ENCODE data around the gene ADARB2.

Gene ADARB2

DNA sequence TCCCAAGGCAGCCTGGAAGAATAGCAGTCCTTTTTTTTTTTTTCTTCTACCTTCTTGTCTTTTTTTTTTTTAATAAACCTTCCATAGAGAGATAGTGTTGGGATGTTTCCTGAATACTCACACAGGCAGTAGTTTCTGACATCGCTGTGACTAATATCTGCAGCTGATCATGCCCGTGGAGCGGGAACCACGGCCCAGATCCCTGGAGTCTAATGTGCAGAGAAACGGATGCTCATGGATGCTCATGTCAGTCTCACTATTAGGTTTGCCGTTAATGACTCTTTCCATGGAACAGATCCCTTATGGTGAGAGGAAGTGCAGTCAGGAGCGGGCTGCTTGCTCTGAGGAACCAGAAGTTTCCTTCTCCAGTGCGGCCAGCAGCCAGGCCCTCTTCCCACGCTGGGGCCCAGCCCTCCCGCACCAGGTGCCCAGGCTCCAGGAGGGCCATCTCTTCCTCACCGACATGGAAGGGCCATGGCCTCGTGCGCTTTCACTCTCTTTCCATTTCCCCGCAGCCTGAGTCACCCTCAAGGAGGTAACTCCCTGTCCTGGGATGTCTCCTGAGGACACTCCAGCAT is 548.7 kb downstream of the ADARB2 start:
- no peak for TF ChIP-seq MAX (IDR thresholded peaks at IDR 0.05)
- TF ChIP-seq, protein P1, sequence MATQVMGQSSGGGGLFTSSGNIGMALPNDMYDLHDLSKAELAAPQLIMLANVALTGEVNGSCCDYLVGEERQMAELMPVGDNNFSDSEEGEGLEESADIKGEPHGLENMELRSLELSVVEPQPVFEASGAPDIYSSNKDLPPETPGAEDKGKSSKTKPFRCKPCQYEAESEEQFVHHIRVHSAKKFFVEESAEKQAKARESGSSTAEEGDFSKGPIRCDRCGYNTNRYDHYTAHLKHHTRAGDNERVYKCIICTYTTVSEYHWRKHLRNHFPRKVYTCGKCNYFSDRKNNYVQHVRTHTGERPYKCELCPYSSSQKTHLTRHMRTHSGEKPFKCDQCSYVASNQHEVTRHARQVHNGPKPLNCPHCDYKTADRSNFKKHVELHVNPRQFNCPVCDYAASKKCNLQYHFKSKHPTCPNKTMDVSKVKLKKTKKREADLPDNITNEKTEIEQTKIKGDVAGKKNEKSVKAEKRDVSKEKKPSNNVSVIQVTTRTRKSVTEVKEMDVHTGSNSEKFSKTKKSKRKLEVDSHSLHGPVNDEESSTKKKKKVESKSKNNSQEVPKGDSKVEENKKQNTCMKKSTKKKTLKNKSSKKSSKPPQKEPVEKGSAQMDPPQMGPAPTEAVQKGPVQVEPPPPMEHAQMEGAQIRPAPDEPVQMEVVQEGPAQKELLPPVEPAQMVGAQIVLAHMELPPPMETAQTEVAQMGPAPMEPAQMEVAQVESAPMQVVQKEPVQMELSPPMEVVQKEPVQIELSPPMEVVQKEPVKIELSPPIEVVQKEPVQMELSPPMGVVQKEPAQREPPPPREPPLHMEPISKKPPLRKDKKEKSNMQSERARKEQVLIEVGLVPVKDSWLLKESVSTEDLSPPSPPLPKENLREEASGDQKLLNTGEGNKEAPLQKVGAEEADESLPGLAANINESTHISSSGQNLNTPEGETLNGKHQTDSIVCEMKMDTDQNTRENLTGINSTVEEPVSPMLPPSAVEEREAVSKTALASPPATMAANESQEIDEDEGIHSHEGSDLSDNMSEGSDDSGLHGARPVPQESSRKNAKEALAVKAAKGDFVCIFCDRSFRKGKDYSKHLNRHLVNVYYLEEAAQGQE (IDR thresholded peaks at IDR 0.05; ENCODE audit: low read depth) = no peak
- TF ChIP-seq RAD21 (IDR thresholded peaks at IDR 0.05; ENCODE audit: low read depth) = no peak
- no peak for TF ChIP-seq EGR1 (IDR thresholded peaks at IDR 0.05)
- no peak for TF ChIP-seq TCF12 (IDR thresholded peaks at IDR 0.05; ENCODE audit: low read depth)
- TF ChIP-seq, protein P2, sequence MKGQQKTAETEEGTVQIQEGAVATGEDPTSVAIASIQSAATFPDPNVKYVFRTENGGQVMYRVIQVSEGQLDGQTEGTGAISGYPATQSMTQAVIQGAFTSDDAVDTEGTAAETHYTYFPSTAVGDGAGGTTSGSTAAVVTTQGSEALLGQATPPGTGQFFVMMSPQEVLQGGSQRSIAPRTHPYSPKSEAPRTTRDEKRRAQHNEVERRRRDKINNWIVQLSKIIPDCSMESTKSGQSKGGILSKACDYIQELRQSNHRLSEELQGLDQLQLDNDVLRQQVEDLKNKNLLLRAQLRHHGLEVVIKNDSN (IDR thresholded peaks at IDR 0.05) = no peak
- TF ChIP-seq YY1 (IDR thresholded peaks at IDR 0.05; ENCODE audit: low read depth) = no peak
- no peak for TF ChIP-seq EP300 (IDR thresholded peaks at IDR 0.05; ENCODE audit: borderline replicate concordance)
- no peak for TF ChIP-seq NFIC (IDR thresholded peaks at IDR 0.05)
- no peak for TF ChIP-seq ZBTB7A (IDR thresholded peaks at IDR 0.05; ENCODE audit: low read depth)
- no peak for TF ChIP-seq CREB1 (IDR thresholded peaks at IDR 0.05; ENCODE audit: low read depth)
- TF ChIP-seq FOXM1 (IDR thresholded peaks at IDR 0.05; ENCODE audit: borderline replicate concordance, low read depth) = no peak
- TF ChIP-seq TEAD4 (IDR thresholded peaks at IDR 0.05) = no peak
- no peak for TF ChIP-seq CEBPB (IDR thresholded peaks at IDR 0.05)
- no peak for TF ChIP-seq TAF1 (IDR thresholded peaks at IDR 0.05; ENCODE audit: low read depth)

DNA sequence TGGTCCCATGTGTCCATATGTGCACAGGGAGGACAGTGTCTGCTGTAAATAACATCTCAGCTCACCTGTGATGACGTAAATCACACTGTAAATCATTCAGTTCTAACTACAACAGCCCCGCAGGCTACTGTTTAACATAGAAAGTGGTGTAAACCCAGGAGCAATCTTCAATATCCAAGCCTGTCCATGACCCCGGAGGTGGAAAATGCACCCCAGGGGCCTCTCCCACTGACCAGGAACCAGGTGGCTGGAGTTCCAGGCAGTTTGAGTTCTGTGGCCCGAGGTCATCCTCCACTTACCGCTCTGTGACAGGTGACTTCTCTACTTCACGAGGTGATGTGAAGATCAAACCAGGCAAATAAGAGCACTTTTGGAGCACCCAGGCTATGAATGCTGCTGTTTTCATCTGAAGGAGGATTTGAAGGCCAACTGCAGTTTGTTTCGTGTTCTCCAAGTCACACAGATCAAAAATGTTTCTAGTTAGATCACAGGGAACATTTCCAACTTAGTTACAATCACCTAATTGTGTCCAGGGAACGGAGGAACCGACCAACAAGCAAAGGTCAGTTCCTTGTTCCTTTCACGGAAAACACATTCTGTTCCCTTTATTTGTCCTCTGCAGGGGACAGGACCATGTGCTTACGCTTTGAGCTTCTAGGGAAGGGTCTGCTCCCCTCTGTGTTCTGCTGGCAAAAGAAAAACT is 549.3 kb downstream of the ADARB2 start:
- TF ChIP-seq YY1 (IDR thresholded peaks at IDR 0.05; ENCODE audit: low read depth) (no peak), FOXM1 (IDR thresholded peaks at IDR 0.05; ENCODE audit: borderline replicate concordance, low read depth) (no peak), TEAD4 (IDR thresholded peaks at IDR 0.05) (no peak), ZBTB7A (IDR thresholded peaks at IDR 0.05; ENCODE audit: low read depth) (no peak), CREB1 (IDR thresholded peaks at IDR 0.05; ENCODE audit: low read depth) (no peak), TAF1 (IDR thresholded peaks at IDR 0.05; ENCODE audit: low read depth) (no peak), RAD21 (IDR thresholded peaks at IDR 0.05; ENCODE audit: low read depth) (no peak), TCF12 (IDR thresholded peaks at IDR 0.05; ENCODE audit: low read depth) (no peak), EGR1 (IDR thresholded peaks at IDR 0.05) (no peak), EP300 (IDR thresholded peaks at IDR 0.05; ENCODE audit: borderline replicate concordance) (no peak)
- TF ChIP-seq, protein P2 (IDR thresholded peaks at IDR 0.05) = no peak
- TF ChIP-seq, protein P1 (IDR thresholded peaks at IDR 0.05; ENCODE audit: low read depth) = no peak

- TF ChIP-seq RAD21 (IDR thresholded peaks at IDR 0.05; ENCODE audit: low read depth) (no peak), TEAD4 (IDR thresholded peaks at IDR 0.05) (no peak), CREB1 (IDR thresholded peaks at IDR 0.05; ENCODE audit: low read depth) (no peak), YY1 (IDR thresholded peaks at IDR 0.05; ENCODE audit: low read depth) (no peak), CEBPB (IDR thresholded peaks at IDR 0.05) (no peak), EGR1 (IDR thresholded peaks at IDR 0.05) (no peak), TAF1 (IDR thresholded peaks at IDR 0.05; ENCODE audit: low read depth) (no peak), NFIC (IDR thresholded peaks at IDR 0.05) (no peak), ZBTB7A (IDR thresholded peaks at IDR 0.05; ENCODE audit: low read depth) (no peak), FOXM1 (IDR thresholded peaks at IDR 0.05; ENCODE audit: borderline replicate concordance, low read depth) (no peak), MAX (IDR thresholded peaks at IDR 0.05) (no peak), TCF12 (IDR thresholded peaks at IDR 0.05; ENCODE audit: low read depth) (no peak), EP300 (IDR thresholded peaks at IDR 0.05; ENCODE audit: borderline replicate concordance) (no peak)
- TF ChIP-seq, protein P1 (IDR thresholded peaks at IDR 0.05; ENCODE audit: low read depth) = no peak
- TF ChIP-seq, protein P2 (IDR thresholded peaks at IDR 0.05) = no peak
Observed at GRCh38 chr10:1187151-1187854, 550.0 kb downstream of the ADARB2 start.

Measured in Ishikawa (cell line).